HG03520 (cell line): ENCODE data around the gene KDM4E.
"Not testable (repeated sequence)": the region's sequence is repeated elsewhere in the genome, so short reads cannot be mapped to it uniquely, and the experiment has no call there.

Experiments used
- ATAC-seq: cut with Tn5 transposase; IDR thresholded peaks from one replicate; pipeline ENCODE4 v1.9.1; 2021; ENCODE audit warnings: mild to moderate bottlenecking, moderate library complexity; ENCODE audit not compliant: unreplicated experiment

KDM4E gene

DNA sequence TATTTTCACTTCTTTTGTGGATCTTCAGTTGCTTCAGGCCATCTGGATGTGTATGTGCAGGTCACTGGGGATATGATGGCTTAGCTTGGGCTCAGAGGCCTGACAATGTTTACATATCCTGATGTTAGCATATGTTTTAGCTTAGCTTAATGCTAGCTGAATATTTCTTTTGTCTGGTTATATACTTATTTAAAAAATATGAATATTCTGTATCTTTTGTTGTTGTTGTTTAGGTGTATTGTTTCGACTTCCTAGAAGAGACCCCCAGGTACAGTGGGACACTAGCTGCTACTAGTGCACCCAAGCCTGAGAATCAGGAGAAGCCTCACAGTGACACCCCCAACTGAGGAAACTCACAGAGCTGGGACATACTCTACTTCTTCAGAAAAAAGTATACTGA is at the start of gene KDM4E:
TSS of gene KDM4E (plus strand) at position 301 of the 400 bp plus-strand sequence. CDS start 300 bp downstream, outside the sequence.
- ATAC-seq: no peak

- ATAC-seq: no peak
Observed at GRCh38 chr11:94975599-94975998, 49.5 kb upstream of the KDM4E start.

GRCh38 chr11:94987378-94987777 is 37.7 kb upstream of the KDM4E start:
- ATAC-seq: no peak

DNA sequence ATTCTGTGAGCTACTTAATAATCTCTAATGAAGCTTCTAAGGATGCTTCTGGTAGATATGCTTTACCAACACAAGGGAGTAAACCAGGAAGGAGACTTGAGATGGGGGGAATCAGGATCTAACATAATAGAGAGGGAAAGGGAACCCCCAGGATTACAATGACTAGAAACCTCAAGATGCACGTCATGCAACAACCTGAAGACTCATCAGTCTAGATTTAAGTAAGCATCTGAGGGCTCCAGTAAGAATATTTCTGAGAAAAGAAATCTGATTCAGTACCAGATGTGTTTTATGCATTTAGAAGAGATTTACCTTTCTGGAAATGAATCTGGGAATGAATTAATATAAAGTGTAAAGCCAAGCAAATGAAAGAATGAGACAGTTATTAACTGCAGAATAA is 36.3 kb upstream of the KDM4E start:
- ATAC-seq: no peak

GRCh38 chr11:94993400-94993943 is 31.6 kb upstream of the KDM4E start:
- ATAC-seq: no peak

DNA sequence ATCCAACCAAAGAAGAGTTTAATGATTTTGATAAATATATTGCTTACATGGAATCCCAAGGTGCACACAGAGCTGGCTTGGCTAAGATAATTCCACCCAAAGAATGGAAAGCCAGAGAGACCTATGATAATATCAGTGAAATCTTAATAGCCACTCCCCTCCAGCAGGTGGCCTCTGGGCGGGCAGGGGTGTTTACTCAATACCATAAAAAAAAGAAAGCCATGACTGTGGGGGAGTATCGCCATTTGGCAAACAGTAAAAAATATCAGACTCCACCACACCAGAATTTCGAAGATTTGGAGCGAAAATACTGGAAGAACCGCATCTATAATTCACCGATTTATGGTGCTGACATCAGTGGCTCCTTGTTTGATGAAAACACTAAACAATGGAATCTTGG is 27.6 kb upstream of the KDM4E start:
- no peak for ATAC-seq

DNA sequence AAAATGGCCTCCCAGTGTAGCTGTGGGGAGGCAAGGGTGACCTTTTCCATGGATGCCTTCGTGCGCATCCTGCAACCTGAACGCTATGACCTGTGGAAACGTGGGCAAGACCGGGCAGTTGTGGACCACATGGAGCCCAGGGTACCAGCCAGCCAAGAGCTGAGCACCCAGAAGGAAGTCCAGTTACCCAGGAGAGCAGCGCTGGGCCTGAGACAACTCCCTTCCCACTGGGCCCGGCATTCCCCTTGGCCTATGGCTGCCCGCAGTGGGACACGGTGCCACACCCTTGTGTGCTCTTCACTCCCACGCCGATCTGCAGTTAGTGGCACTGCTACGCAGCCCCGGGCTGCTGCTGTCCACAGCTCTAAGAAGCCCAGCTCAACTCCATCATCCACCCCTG is 26.8 kb upstream of the KDM4E start:
- no peak for ATAC-seq

GRCh38 chr11:95003716-95004115 is 21.3 kb upstream of the KDM4E start:
- no peak for ATAC-seq

GRCh38 chr11:95005642-95006041 is 19.4 kb upstream of the KDM4E start:
- ATAC-seq: no peak

DNA sequence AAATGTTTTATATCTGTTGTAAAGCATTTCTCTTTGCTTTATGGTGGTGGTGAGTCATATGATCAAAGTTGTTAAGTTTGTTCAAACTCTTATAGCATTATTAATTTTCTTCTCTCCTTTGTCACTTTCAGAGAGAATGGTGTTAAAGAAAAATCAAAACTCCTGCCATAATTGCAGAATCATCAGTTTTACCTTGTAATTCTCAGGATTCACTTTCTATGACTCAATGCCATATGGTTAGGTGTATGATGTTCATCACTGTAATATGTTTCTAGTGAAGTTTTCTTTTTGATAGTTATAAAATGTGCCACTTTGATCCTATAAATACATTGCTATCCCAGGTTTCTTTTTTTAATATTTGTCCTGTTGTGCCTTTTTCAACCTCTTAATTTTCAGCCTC is 13.7 kb upstream of the KDM4E start:
- no peak for ATAC-seq

DNA sequence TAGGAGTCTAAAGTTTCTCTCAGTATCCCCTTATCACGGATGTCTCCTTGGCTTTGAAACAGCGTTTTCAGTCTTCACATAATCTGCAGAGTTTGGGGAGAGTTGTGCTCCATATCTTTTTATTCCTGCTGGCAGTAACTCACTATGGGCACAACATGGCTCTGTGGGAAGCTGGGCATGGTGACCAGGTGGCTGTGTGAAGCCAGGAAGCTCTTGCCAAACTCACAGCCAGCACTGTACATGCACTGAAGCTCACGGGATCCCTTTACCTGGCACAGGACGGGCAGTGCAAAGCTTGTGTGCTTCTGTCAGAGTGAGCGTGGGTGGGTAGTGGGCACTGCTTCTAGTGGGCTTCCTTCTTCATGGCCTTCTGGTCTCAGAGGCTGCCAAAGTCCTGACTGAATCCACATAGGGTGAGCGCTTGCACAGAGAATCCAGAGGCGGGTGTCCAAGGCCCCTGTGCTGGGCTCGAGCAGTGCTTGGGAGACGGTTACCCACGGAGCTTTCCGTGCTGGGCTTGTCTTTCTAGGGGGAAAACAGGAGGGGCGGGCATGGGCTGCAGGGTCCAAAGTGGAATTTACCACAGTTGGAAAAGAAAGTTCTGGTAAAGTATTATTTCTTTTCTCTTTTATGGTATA is 10.8 kb upstream of the KDM4E start:
- ATAC-seq: no peak

DNA sequence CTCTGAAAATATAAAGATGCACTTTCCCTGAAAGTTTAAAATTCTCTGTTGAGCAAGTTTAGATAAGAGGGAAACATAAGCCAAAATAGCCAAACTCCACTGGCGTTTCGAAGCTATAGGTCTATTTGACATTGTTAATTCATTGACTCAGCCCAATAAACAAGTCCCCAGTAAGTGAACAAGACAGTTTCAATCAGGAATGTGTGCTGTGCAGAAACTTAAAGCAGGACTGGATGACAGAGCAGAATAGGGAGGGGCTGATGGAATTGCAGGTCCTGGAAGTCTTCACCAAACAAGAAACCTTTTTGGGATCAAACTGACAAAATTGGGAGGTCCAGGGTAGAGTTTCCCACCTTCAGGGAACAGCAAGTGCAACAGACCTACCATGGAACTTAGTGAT is 8.9 kb upstream of the KDM4E start:
- ATAC-seq: no peak

- not testable (repeated sequence) for ATAC-seq
Observed at GRCh38 chr11:95021468-95021867, 3.6 kb upstream of the KDM4E start.

DNA sequence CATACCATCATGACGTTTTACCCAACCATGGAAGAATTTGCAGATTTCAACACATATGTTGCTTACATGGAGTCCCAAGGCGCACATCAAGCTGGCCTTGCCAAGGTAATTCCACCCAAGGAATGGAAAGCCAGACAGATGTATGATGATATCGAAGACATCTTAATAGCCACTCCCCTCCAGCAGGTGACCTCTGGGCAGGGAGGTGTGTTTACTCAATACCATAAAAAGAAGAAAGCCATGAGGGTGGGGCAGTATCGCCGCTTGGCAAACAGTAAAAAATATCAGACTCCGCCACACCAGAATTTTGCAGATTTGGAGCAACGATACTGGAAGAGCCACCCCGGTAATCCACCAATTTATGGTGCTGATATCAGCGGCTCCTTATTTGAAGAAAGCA is 536 bp downstream of the KDM4E start:
- not testable (repeated sequence) for ATAC-seq

- no peak for ATAC-seq
Observed at GRCh38 chr11:95028357-95028756, 3.3 kb downstream of the KDM4E start.

DNA sequence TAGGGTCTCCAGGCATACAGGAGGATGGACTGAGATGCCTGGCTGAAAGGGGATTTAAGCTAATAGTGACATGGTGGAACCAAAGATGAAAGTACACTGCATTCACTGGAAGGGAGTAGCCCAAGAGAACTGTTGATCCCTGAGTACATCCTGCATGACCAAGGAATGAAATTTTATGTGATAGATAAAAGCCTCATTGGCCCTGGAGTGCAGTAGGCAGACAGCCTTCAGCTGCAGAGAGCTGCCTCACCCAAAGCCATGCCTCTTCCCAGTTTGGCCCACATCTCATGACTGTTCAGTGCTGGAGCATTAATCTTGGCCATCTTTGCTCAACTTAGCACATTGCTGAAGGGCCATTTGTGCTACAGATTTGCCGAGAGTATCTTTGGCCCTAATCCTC is 8.0 kb downstream of the KDM4E start:
- ATAC-seq: no peak

DNA sequence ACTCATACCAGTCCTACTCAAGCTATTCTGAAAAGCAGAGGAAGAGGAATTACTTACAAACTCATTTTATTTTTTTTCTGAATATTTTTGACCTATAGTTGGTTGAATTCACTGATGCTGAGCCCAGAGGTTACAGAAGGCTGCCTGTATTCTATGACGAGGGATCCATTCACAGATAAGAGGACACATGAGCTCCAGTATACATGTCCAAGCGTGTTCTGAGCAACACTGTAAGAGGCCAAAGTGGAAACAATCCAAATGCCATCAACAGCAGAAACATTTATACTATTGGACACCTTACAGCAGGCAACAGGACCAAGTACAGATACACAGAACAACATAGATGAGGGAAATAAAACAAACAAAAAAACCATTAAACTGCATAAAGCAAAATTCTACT is 10.3 kb downstream of the KDM4E start:
- no peak for ATAC-seq

DNA sequence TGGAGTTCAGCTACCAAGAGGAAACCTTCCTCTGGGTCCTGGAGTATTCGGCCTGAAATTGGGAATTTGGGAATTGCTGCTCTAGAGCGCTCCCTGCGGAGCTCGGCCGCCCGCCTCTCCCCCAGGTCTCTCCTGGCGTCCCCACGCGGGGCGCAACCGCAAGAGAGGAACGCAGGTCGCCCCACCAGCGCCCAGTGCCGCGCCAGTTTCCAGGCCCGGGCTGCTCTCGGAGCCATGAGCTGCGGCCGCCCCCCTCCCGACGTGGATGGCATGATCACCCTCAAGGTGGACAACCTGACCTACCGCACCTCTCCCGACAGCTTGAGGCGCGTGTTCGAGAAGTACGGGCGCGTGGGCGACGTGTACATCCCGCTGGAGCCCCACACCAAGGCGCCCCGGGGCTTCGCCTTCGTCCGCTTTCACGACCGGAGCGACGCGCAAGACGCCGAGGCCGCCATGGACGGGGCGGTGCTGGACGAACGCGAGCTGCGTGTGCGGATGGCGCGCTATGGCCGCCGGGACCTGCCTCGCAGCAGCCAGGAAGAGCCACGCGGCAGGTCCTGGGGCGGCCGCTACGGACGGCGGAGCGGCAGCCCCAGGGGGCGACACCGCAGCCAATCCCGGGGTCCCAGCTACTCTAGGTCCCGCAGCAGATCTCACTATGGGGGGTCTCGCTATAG is 12.4 kb downstream of the KDM4E start:
- ATAC-seq: not testable (repeated sequence)

GRCh38 chr11:95042239-95042638 is 17.2 kb downstream of the KDM4E start:
- no peak for ATAC-seq

GRCh38 chr11:95042906-95043305 is 17.8 kb downstream of the KDM4E start:
- no peak for ATAC-seq

- no peak for ATAC-seq
Observed at GRCh38 chr11:95044010-95044409, 19.0 kb downstream of the KDM4E start.

DNA sequence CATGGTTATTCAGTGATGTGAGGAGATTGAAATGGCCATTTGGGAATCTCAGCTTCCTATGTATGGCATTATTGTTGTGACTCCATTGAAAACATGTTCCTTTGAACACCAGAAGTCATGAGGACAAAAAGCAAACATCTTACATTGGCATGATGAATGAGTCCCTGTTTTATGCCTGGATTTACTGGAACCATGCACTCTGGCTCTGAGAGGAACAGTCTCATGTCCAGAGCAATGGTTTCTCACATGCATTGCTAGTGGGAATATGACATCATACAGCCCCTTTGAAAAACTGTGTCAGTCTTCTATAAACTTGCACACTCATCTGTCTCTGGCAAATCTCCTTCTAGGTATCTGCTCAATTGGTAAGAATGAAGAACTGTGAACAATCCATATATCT is 20.8 kb downstream of the KDM4E start:
- no peak for ATAC-seq
